HG03103 (cell line): ENCODE results near the gene ZBTB47.

Experiments used
- ATAC-seq: cut with Tn5 transposase; IDR thresholded peaks from one replicate; pipeline ENCODE4 v1.9.1; 2021; ENCODE audit warnings: low read depth; ENCODE audit not compliant: unreplicated experiment

ZBTB47 gene

GRCh38 chr3:42682301-42683070, 29.0 kb downstream of the ZBTB47 start:
- ATAC-seq, result no peak

- no peak for ATAC-seq
Measured at GRCh38 chr3:42683875-42684598, 30.5 kb downstream of the ZBTB47 start.

GRCh38 chr3:42684632-42685362, 31.3 kb downstream of the ZBTB47 start:
- ATAC-seq, result no peak

- ATAC-seq, result no peak
Measured at GRCh38 chr3:42685363-42685881, 31.9 kb downstream of the ZBTB47 start, which contains the start of gene KLHL40. Gene KLHL40 (plus strand): TSS chr3:42685537. CDS start chr3:42685619, 82 bp downstream.

DNA sequence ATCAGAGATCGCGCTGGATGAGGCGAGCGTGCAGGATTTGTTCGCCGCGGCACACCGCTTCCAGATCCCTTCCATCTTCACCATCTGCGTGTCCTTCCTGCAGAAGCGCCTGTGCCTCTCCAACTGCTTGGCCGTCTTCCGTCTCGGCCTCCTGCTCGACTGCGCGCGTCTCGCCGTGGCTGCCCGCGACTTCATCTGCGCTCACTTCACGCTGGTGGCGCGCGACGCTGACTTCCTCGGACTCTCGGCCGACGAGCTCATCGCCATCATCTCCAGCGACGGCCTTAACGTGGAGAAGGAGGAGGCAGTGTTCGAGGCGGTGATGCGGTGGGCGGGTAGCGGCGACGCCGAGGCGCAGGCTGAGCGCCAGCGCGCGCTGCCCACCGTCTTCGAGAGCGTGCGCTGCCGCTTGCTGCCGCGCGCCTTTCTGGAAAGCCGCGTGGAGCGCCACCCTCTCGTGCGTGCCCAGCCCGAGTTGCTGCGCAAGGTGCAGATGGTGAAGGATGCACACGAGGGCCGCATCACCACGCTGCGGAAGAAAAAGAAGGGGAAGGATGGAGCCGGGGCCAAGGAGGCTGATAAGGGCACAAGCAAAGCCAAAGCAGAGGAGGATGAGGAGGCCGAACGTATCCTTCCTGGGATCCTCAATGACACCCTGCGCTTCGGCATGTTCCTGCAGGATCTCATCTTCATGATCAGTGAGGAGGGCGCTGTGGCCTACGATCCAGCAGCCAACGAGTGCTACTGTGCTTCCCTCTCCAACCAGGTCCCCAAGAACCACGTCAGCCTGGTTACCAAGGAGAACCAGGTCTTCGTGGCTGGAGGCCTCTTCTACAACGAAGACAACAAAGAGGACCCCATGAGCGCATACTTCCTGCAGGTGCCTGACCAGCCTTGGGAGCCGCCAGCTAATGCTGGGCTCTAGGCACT, 32.7 kb downstream of the ZBTB47 start:
- no peak for ATAC-seq

GRCh38 chr3:42686832-42687650, 33.5 kb downstream of the ZBTB47 start:
- no peak for ATAC-seq

DNA sequence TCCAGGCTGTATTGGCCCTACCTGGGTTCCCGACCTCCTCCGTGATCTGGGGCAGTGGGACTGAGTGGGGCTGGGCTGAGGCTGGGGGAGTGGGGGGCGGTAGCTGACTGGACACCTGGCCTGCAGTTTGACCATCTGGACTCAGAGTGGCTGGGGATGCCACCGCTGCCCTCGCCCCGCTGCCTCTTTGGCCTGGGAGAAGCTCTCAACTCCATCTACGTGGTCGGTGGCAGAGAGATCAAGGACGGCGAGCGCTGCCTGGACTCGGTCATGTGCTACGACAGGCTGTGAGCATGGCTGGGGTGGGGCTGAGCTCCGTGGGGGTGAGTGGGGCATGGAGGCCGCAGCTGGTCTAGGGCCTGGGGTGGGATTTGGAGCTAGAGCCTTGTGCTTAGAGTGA, 34.5 kb downstream of the ZBTB47 start:
- no peak for ATAC-seq

DNA sequence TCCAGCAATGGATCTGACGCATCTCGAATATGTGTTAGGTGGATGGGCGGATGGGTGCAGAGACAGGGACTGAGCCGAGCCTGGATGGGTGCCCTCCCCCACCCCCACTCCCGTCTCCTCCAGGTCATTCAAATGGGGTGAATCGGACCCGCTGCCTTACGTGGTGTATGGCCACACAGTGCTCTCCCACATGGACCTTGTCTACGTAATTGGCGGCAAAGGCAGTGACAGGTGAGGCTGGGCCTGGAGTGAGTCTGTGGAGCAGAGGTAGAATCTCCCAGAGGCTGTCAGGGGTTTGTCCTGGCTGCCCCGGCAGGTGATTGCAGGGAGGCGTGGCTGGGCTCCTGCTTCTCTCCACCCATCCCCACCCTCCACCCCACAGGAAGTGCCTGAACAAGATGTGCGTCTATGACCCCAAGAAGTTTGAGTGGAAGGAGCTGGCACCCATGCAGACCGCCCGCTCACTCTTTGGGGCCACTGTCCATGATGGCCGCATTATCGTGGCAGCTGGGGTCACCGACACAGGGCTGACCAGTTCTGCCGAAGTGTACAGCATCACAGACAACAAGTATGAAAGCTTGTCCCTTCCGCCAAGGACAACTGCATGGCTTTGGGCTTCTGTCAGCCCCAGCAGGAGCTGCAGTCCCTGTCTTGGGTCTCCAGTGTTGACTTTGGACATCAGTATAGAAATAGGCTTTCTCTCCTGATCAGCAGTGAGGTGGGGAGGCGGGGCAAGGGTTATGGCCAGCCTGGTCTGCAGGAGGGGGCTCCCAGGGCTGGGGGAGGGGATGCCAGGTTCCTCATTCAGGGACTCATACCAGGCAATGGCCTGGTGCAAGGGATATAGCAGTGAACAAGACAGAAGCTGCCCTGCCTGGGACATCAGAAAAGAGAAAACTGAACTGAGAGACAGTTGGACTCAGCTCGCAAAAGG, 35.3 kb downstream of the ZBTB47 start:
- no peak for ATAC-seq

GRCh38 chr3:42689421-42690014, 36.0 kb downstream of the ZBTB47 start:
- ATAC-seq, result no peak

DNA sequence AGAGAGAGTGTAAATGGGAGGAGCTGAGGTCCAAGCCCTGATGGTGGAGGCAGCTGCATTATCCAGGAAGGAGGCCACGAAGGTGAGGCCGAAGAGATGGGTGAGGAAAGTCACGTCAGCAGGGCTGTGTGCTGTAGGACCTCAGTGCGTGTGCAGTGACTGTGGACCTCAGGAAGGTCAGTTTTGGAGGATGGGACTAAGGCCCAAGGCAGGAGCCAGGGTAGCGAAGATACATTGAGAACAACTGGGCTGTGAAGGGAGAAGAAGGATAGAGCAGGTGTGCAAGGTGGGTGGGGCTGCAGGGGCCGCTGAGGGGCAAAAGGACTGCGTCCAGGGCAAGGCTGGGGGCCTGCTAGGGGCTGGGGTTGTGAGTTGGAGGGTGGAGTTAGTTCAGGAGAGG, 36.7 kb downstream of the ZBTB47 start:
- ATAC-seq, result no peak

GRCh38 chr3:42690766-42691680, 37.5 kb downstream of the ZBTB47 start:
- no peak for ATAC-seq

- no peak for ATAC-seq
Measured at GRCh38 chr3:42691816-42692666, 38.5 kb downstream of the ZBTB47 start.

GRCh38 chr3:42692667-42693529, 39.4 kb downstream of the ZBTB47 start:
- no peak for ATAC-seq

DNA sequence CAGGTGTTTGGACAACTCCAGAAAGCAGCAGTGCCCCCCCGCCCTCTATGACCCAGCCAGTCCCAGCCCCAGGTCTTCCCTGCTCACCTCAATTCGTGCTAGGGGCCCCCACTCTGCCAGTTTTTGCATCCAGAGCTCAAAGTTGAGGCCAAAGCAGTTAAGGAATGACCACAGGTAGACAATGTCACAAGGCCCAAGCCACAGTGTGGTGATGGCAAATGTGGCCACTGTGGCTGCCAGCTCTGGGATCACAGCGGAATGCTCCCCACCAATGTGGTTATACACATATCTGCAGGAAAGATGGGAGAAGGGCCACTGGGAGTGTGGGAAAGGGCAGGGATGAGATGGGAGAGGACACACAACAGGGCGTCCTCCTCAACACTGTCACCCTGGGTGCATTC, 40.0 kb downstream of the ZBTB47 start:
- ATAC-seq, result no peak

GRCh38 chr3:42694366-42694765, 40.9 kb downstream of the ZBTB47 start:
- ATAC-seq, result no peak
